AG04450 (cell line): ENCODE results near the gene ATG14. TPM values are rescaled to one million over a fixed set of nuclear protein-coding genes. Genes with fewer than 3 reads are reported as not detected.

Source experiments
- CTCF ChIA-PET: fragments of 300-600, 350-600 bp; formaldehyde crosslinking; extraction: SDS; loops from one replicate; lab custom pipeline; 2022; ENCODE audit warnings: antibody characterized with exemption, inconsistent platforms; lab: Charles Lee
- POLR2A ChIA-PET: fragments of 350-600 bp; formaldehyde crosslinking; extraction: SDS; loops from one replicate; lab custom pipeline; 2021; ENCODE audit warnings: antibody characterized with exemption, inconsistent platforms; lab: Yijun Ruan, JAX
- DNase-seq: peaks from one replicate; pipeline ENCODE4 v3.0.0-alpha.2; 2011; ENCODE audit warnings: low read depth, low spot score
- H3K27ac ChIP-seq: one replicate; pipeline ENCODE4 v1.5.1; 2012; ENCODE audit warnings: low read depth, low read length, control low read depth
- H3K27me3 ChIP-seq: one replicate; pipeline ENCODE4 v1.6.0; 2012; ENCODE audit warnings: low read length; ENCODE audit not compliant: control insufficient read depth, insufficient read depth
- H3K4me3 ChIP-seq: 2 replicates; pipeline ENCODE4 v1.5.1; 2011; ENCODE audit warnings: mild to moderate bottlenecking, low read depth, low read length, control low read depth
- H3K9me3 ChIP-seq: 2 replicates; pipeline ENCODE4 v1.5.1; 2012; ENCODE audit warnings: low read length; ENCODE audit not compliant: control insufficient read depth, insufficient read depth
- CTCF ChIP-seq: IDR thresholded peaks from 2 replicates; pipeline ENCODE4 v1.5.1; 2011; ENCODE audit warnings: low read depth, low read length, control low read depth, inconsistent platforms
- polyA plus RNA-seq: library from polyadenylated mRNA; depleted of rRNA; stranded (reverse); fragments of >200 nt; gene quantifications from 2 replicates; pipeline ENCODE4 v1.2.3, GENCODE V29; 2011

The ATG14 gene
- polyA plus RNA-seq, 1 experiment = 14.9 TPM

GRCh38 chr14:55419663-55420062 is 8.0 kb upstream of the ATG14 start:
- Histone ChIP-seq H3K4me3 (no peak overlapping the region), H3K27me3 (no peaks in the 10 kb centered on the region), H3K9me3 (no peaks in the 10 kb centered on the region), H3K27ac (no peak overlapping the region)
- TF ChIP-seq CTCF = no peak
- DNase-seq = no peak
- CTCF ChIA-PET = no interaction called here
- POLR2A ChIA-PET = no interaction called here

GRCh38 chr14:55418411-55418810 is 6.8 kb upstream of the ATG14 start:
- POLR2A ChIA-PET = interaction anchor here (0.7 kb wide), 1 partner anchor 157 kb away, joined by 3 read pairs; no protein-coding TSS in a partner anchor

GRCh38 chr14:55417955-55418354 is 6.3 kb upstream of the ATG14 start:
- no peaks in the 10 kb centered on the region for H3K9me3 ChIP-seq
- ChIA-PET CTCF (interaction anchor here (0.7 to 1.9 kb wide), 6 partner anchors 9 to 148 kb away, joined by 3 to 18 read pairs (median 6); no protein-coding TSS in a partner anchor), POLR2A (no interaction called here)
- no peaks in the 10 kb centered on the region for H3K27me3 ChIP-seq
- no peak overlapping the region for H3K4me3 ChIP-seq
- DNase-seq = no peak
- no peak overlapping the region for H3K27ac ChIP-seq
- TF ChIP-seq CTCF = no peak

More at GRCh38 chr14:55418411-55418810, 6.8 kb upstream of the ATG14 start:
- no peak overlapping the region for H3K27ac ChIP-seq
- no peak for TF ChIP-seq CTCF
- no peak overlapping the region for H3K4me3 ChIP-seq
- CTCF ChIA-PET = interaction anchor here (1.2 to 1.9 kb wide), 4 partner anchors 9 to 148 kb away, joined by 3 to 18 read pairs (median 6); no protein-coding TSS in a partner anchor
- no peaks in the 10 kb centered on the region for H3K9me3 ChIP-seq
- H3K27me3 ChIP-seq = no peaks in the 10 kb centered on the region
- DNase-seq = no peak

- ChIA-PET POLR2A (no interaction called here), CTCF (interaction anchor here (0.6 to 1.6 kb wide), 9 partner anchors 8 to 1070 kb away, joined by 3 to 8 read pairs (median 3); no protein-coding TSS in a partner anchor)
- no peak for DNase-seq
- peak; percentile 45 for TF ChIP-seq CTCF
- Histone ChIP-seq H3K4me3 (no peak overlapping the region), H3K9me3 (no peaks in the 10 kb centered on the region), H3K27ac (no peak overlapping the region), H3K27me3 (no peaks in the 10 kb centered on the region)
Measured at GRCh38 chr14:55416866-55417265, 5.2 kb upstream of the ATG14 start.

- no peaks in the 10 kb centered on the region for H3K9me3 ChIP-seq
- no peak for DNase-seq
- CTCF ChIA-PET = interaction anchor here (1.2 to 2.0 kb wide), 3 partner anchors 12 to 144 kb away, joined by 3 to 9 read pairs (median 7); partner anchors contain the start of gene FBXO34
- H3K27ac ChIP-seq = no peak overlapping the region
- POLR2A ChIA-PET = no interaction called here
- no peak for TF ChIP-seq CTCF
- H3K4me3 ChIP-seq = no peak overlapping the region
- no peaks in the 10 kb centered on the region for H3K27me3 ChIP-seq
Measured at GRCh38 chr14:55414551-55414950, 2.9 kb upstream of the ATG14 start.
